ENCODE results near the gene C11orf21.

C11orf21 gene

GRCh38 chr11:2258501-2259465 is 42.9 kb downstream of the C11orf21 start:
- DNase-seq, result no peak

- DNase-seq, result no peak
Measured at GRCh38 chr11:2256951-2257700, 44.6 kb downstream of the C11orf21 start.

GRCh38 chr11:2256293-2256913 is 45.3 kb downstream of the C11orf21 start:
- DNase-seq, result no peak

GRCh38 chr11:2252018-2252417 is 49.7 kb downstream of the C11orf21 start:
- DNase-seq, result no peak

GRCh38 chr11:2251138-2251537 is 50.6 kb downstream of the C11orf21 start:
- DNase-seq, result no peak

- no peak for DNase-seq
Measured at GRCh38 chr11:2250485-2250884, 51.2 kb downstream of the C11orf21 start.

- no peak for DNase-seq
Measured at GRCh38 chr11:2250041-2250440, 51.7 kb downstream of the C11orf21 start.

GRCh38 chr11:2249189-2249916 is 52.4 kb downstream of the C11orf21 start:
- no peak for DNase-seq

GRCh38 chr11:2248762-2249161 is 53.0 kb downstream of the C11orf21 start:
- no peak for DNase-seq

GRCh38 chr11:2248242-2248641 is 53.5 kb downstream of the C11orf21 start:
- no peak for DNase-seq

- DNase-seq, result no peak
Measured at GRCh38 chr11:2247496-2247895, 54.2 kb downstream of the C11orf21 start.

Measured in fibroblast of upper back skin (primary cell).